HAP-1 (cell line): ENCODE measurements around the gene YDJC.
"Not testable (repeated sequence)": the region's sequence is repeated elsewhere in the genome, so short reads cannot be mapped to it uniquely, and the experiment has no call there.

Source experiments
- DNase-seq, 2 experiments: peaks; one replicate each; pipeline ENCODE4 v3.0.0-alpha.2; 2016 to 2020; ENCODE audit warnings: low spot score in 2 of 2
- H3K27me3 ChIP-seq: fragments of 250-450 bp; sonication (Bioruptor Pico); 2 replicates; pipeline ENCODE4 v1.5.1; 2020; ENCODE audit warnings: low read depth, mild to moderate bottlenecking, moderate library complexity
- H3K36me3 ChIP-seq: fragments of 250-450 bp; sonication (Bioruptor Pico); replicated peaks from 2 replicates; pipeline ENCODE4 v1.5.1; 2020; ENCODE audit warnings: mild to moderate bottlenecking
- H3K4me1 ChIP-seq: fragments of 250-450 bp; sonication (Bioruptor Pico); 2 replicates; pipeline ENCODE4 v1.5.1; 2020; ENCODE audit warnings: mild to moderate bottlenecking
- H3K4me3 ChIP-seq: fragments of 250-450 bp; sonication (Bioruptor Pico); 2 replicates; pipeline ENCODE4 v1.5.1; 2020; ENCODE audit warnings: mild to moderate bottlenecking, moderate library complexity
- H3K9me3 ChIP-seq: fragments of 250-450 bp; sonication (Bioruptor Pico); 2 replicates; pipeline ENCODE4 v1.5.1; 2020; ENCODE audit warnings: mild to moderate bottlenecking, moderate library complexity
- in situ Hi-C: fragments of 300-500 bp; cut with MboI; formaldehyde crosslinking; loops from 3 replicates; pipeline ENCODE4 v1.14.3; 2020; ENCODE audit warnings: low sequenced_read_pairs, inconsistent platforms, mixed read lengths

The YDJC gene

DNA sequence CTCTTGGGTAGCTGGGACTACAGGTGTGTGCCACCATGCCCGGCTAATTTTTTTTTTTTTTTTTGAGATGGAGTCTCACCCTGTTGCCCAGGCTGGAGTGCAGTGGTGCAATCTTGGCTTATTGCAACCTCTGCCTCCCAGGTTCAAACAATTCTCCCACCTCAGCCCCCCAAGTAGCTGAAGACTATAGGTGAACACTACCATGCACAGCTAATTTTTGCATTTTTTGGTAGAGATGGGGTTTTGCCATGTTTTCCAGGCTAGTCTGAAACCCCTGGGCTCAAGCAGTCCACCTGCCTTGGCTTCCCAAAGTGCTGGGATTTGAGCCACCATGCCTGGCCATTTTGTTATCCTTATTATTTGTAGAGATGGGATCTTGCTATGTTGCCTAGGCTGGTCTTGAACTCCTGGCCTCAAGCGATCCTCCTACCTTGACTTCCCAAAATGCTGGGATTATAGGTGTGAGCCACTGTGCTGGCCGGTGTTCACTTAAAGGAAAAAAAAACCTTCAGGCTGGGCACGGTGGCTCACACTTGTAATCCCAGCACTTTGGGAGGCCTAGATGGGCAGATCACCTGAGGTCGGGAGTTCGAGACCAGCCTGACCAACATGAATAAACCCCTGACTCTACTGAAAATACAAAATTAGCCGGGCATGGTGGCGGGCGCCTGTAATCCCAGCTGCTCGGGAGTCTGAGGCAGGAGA lies 48.7 kb downstream of the YDJC start:
- H3K27me3 ChIP-seq, H3K4me3 ChIP-seq, H3K4me1 ChIP-seq, in situ Hi-C loops, H3K9me3 ChIP-seq, DNase-seq: not testable (repeated sequence)
- H3K36me3 ChIP-seq: peaks cover 12% of the 10 kb centered on the region

DNA sequence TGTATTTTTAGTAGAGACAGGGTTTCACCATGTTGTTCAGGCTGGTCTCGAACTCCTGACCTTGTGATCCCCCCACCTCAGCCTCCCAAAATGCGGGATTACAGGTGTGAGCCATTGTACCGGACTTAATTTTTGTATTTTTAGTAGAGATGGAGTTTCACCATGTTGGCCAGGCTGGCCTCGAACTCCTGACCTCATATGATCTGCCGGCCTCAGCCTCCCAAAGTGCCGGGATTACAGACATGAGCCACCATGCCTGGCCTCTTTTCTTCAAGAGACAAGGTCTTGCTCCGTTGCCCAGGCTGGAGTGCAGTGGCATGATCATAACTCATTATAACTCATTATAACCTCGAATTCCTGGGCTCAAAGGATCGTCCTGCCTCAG lies 49.2 kb downstream of the YDJC start:
- not testable (repeated sequence) for H3K27me3 ChIP-seq, H3K36me3 ChIP-seq

DNA sequence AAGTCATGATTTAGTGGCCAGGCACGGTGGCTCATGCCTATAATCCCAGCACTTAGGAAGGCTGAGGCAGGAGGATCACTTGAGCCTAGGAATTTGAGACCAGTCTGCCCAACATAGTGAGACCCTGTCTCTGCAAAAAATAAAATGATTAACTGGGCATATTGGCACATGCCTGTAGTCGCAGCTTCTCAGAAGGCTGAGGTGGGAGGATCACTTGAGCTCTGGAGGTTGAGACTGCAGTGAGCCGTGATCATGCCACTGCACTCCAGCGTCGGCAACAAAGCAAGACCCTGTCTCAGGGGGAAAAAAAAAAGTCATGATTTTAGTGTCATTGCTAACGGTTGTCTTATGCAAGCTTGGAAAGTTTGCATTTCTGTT lies 50.4 kb downstream of the YDJC start:
- no peak overlapping the region for H3K4me3 ChIP-seq
- H3K27me3 ChIP-seq: no peaks in the 10 kb centered on the region
- H3K36me3 ChIP-seq: peaks cover 8% of the 10 kb centered on the region
- H3K9me3 ChIP-seq: no peaks in the 10 kb centered on the region
- in situ Hi-C loops: no loop called here
- no peaks in the 10 kb centered on the region; the same call in 1 of the 2 replicates for H3K4me1 ChIP-seq
- no peak for DNase-seq

More for the DNA sequence above, 49.2 kb downstream of the YDJC start:
- H3K4me1 ChIP-seq, H3K9me3 ChIP-seq, H3K4me3 ChIP-seq, DNase-seq, in situ Hi-C loops: not testable (repeated sequence)
